GM23248 (cell line): ENCODE results near the gene TTC39B.

Source experiments
- EZH2 ChIP-seq: fragments of 200-600 bp; sonication (generic); IDR thresholded peaks from 2 replicates; pipeline ENCODE4 v1.6.1; 2018; ENCODE audit warnings: antibody characterized with exemption, mild to moderate bottlenecking; ENCODE audit not compliant: insufficient read depth, poor library complexity, severe bottlenecking
- EZH2phosphoT487 ChIP-seq: fragments of 200-600 bp; sonication (generic); IDR thresholded peaks from 2 replicates; pipeline ENCODE4 v1.6.1; 2018; ENCODE audit warnings: antibody characterized with exemption, moderate library complexity, mild to moderate bottlenecking, low read depth; ENCODE audit not compliant: insufficient read depth

- TF ChIP-seq EZH2phosphoT487 = no peak
- TF ChIP-seq EZH2 = no peak
Measured at GRCh38 chr9:15221746-15222145, 85.3 kb downstream of the TTC39B start.
